ENCODE measurements around the gene RIMKLB.

Gene RIMKLB

GRCh38 chr12:8697476-8698131 lies at the start of gene RIMKLB:
Gene RIMKLB, plus strand, starts transcription at chr12:8697991. Its CDS starts 15,876 bp downstream, at chr12:8713867.
- DNase-seq (ENCODE audit: low read depth, low spot score): no peak

GRCh38 chr12:8648576-8649205 lies 49.1 kb upstream of the RIMKLB start:
- no peak for DNase-seq (ENCODE audit: low read depth, low spot score)

GRCh38 chr12:8655421-8655820 lies 42.4 kb upstream of the RIMKLB start:
- DNase-seq (ENCODE audit: low read depth, low spot score): no peak

- no peak for DNase-seq (ENCODE audit: low read depth, low spot score)
Measured at GRCh38 chr12:8658346-8658745, 39.4 kb upstream of the RIMKLB start.

- no peak for DNase-seq (ENCODE audit: low read depth, low spot score)
Measured at GRCh38 chr12:8661016-8661415, 36.8 kb upstream of the RIMKLB start.

- DNase-seq (ENCODE audit: low read depth, low spot score): no peak
Measured at GRCh38 chr12:8661751-8662150, 36.0 kb upstream of the RIMKLB start.

- no peak for DNase-seq (ENCODE audit: low read depth, low spot score)
Measured at GRCh38 chr12:8662593-8662992, 35.2 kb upstream of the RIMKLB start, which contains the start of gene MFAP5. Gene MFAP5, minus strand, starts transcription at chr12:8662826. Its CDS starts 722 bp downstream, at chr12:8662104.

GRCh38 chr12:8664228-8664913 lies 33.4 kb upstream of the RIMKLB start:
- DNase-seq (ENCODE audit: low read depth, low spot score): no peak

- DNase-seq (ENCODE audit: low read depth, low spot score): no peak
Measured at GRCh38 chr12:8665759-8666158, 32.0 kb upstream of the RIMKLB start.

GRCh38 chr12:8667270-8667669 lies 30.5 kb upstream of the RIMKLB start:
- DNase-seq (ENCODE audit: low read depth, low spot score): no peak

- DNase-seq (ENCODE audit: low read depth, low spot score): no peak
Measured at GRCh38 chr12:8668441-8668840, 29.4 kb upstream of the RIMKLB start.

GRCh38 chr12:8672381-8672780 lies 25.4 kb upstream of the RIMKLB start:
- no peak for DNase-seq (ENCODE audit: low read depth, low spot score)

GRCh38 chr12:8675591-8676036 lies 22.2 kb upstream of the RIMKLB start:
- no peak for DNase-seq (ENCODE audit: low read depth, low spot score)

- no peak for DNase-seq (ENCODE audit: low read depth, low spot score)
Measured at GRCh38 chr12:8676651-8677050, 21.1 kb upstream of the RIMKLB start.

- no peak for DNase-seq (ENCODE audit: low read depth, low spot score)
Measured at GRCh38 chr12:8677362-8677761, 20.4 kb upstream of the RIMKLB start.

- no peak for DNase-seq (ENCODE audit: low read depth, low spot score)
Measured at GRCh38 chr12:8678661-8679111, 19.1 kb upstream of the RIMKLB start.

- no peak for DNase-seq (ENCODE audit: low read depth, low spot score)
Measured at GRCh38 chr12:8680533-8680932, 17.3 kb upstream of the RIMKLB start.

- no peak for DNase-seq (ENCODE audit: low read depth, low spot score)
Measured at GRCh38 chr12:8681129-8681884, 16.5 kb upstream of the RIMKLB start.

GRCh38 chr12:8685051-8685450 lies 12.7 kb upstream of the RIMKLB start:
- DNase-seq (ENCODE audit: low read depth, low spot score): no peak

GRCh38 chr12:8687846-8688601 lies 9.8 kb upstream of the RIMKLB start:
- DNase-seq (ENCODE audit: low read depth, low spot score): peak; percentile 45

- no peak for DNase-seq (ENCODE audit: low read depth, low spot score)
Measured at GRCh38 chr12:8689681-8690080, 8.1 kb upstream of the RIMKLB start.

Measured in brain pericyte (primary cell).